ENCODE data around the gene DOK4. TPM values are rescaled to one million over a fixed set of nuclear protein-coding genes. Genes with fewer than 3 reads are reported as not detected.

Gene DOK4
- total RNA-seq, 3 donors from 2014 or later (not counting 1 experiment from before 2014, with no cell fraction given), result 0.75 to 2.5 (median 1.5) TPM

DNA sequence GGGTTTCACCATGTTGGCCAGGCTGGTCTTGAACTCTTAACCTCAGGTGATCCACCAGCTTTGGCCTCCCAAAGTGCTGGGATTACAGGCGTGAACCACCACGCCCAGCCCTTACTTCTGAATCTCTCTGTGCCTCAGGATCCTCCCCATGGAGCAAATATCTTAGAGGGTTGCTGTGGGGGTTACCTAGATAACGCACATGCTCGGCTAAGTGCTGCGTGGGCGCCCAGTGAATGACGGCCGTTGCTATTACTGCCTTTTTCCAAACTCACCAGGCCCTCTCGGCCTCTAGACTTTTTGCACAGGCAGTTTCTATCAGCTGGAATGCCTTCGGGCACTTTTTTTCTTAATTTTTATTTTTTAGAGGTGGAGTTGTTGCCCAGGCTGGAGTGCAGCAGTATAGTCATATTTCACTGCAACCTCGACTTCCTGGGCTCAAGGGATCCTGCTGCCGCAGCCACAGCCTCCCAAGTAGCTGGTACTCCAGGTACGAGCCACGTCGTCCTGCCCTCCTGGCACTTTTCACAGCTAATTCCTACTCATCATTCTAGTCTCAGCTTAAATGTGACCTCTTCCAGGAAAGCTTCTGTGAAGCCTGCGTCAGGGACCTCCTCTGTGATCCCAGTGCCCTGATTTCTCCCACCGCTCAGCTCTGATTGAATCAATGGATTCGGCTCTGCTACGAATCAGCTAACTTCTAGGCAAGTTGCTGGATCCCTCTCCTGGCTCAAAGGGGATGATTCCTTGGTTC lies 41.5 kb upstream of the DOK4 start:
- Histone ChIP-seq H3K27ac (ENCODE audit: low read length) (no peak overlapping the region), H3K9me3 (ENCODE audit: control insufficient read depth, insufficient read depth, low read length) (no peaks in the 10 kb centered on the region), H3K4me3 (ENCODE audit: low read length) (no peak overlapping the region), H3K4me1 (ENCODE audit: control insufficient read depth, insufficient read depth, low read length) (peaks cover 62% of the 10 kb centered on the region), H3K27me3 (ENCODE audit: control insufficient read depth, insufficient read depth, low read length) (no peaks in the 10 kb centered on the region), H3K36me3 (ENCODE audit: control insufficient read depth, insufficient read depth, low read length) (peaks cover 7% of the 10 kb centered on the region)
- DNase-seq (no peak), ATAC-seq (no peak)
- Mint-ChIP-seq H3K4me3 (no peak overlapping the region), H3K4me1 (peaks cover 42 to 43% of the 10 kb centered on the region in 2 donors), H3K27me3 (ENCODE audit: low read depth in 2 of 2) (no peaks in the 10 kb centered on the region), H3K9me3 (no peaks in the 10 kb centered on the region), H3K27ac (peak overlapping the region; percentile 60 to 68), H3K36me3 (no peaks in the 10 kb centered on the region)
- TF ChIP-seq, protein P1, sequence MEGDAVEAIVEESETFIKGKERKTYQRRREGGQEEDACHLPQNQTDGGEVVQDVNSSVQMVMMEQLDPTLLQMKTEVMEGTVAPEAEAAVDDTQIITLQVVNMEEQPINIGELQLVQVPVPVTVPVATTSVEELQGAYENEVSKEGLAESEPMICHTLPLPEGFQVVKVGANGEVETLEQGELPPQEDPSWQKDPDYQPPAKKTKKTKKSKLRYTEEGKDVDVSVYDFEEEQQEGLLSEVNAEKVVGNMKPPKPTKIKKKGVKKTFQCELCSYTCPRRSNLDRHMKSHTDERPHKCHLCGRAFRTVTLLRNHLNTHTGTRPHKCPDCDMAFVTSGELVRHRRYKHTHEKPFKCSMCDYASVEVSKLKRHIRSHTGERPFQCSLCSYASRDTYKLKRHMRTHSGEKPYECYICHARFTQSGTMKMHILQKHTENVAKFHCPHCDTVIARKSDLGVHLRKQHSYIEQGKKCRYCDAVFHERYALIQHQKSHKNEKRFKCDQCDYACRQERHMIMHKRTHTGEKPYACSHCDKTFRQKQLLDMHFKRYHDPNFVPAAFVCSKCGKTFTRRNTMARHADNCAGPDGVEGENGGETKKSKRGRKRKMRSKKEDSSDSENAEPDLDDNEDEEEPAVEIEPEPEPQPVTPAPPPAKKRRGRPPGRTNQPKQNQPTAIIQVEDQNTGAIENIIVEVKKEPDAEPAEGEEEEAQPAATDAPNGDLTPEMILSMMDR (IDR thresholded peaks at IDR 0.05), result no peak
- intact Hi-C loops (cut with micrococcal nuclease), result no loop called here
- WGBS (ENCODE audit: insufficient coverage), result 92% methylated on average over 19 of the region's 19 CpGs

GRCh38 chr16:57527027-57527426 lies 40.7 kb upstream of the DOK4 start:
- Mint-ChIP-seq H3K27me3 (ENCODE audit: low read depth in 2 of 2) (no peaks in the 10 kb centered on the region), H3K4me3 (no peak overlapping the region), H3K36me3 (no peaks in the 10 kb centered on the region), H3K27ac (peak overlapping the region; percentile 59 to 60), H3K9me3 (no peaks in the 10 kb centered on the region), H3K4me1 (peaks cover 37 to 39% of the 10 kb centered on the region in 2 donors)
- Histone ChIP-seq H3K9me3 (ENCODE audit: control insufficient read depth, insufficient read depth, low read length) (no peaks in the 10 kb centered on the region), H3K36me3 (ENCODE audit: control insufficient read depth, insufficient read depth, low read length) (peaks cover 7% of the 10 kb centered on the region), H3K4me1 (ENCODE audit: control insufficient read depth, insufficient read depth, low read length) (peaks cover 56% of the 10 kb centered on the region), H3K27ac (ENCODE audit: low read length) (no peak overlapping the region), H3K4me3 (ENCODE audit: low read length) (no peak overlapping the region), H3K27me3 (ENCODE audit: control insufficient read depth, insufficient read depth, low read length) (no peaks in the 10 kb centered on the region)
- intact Hi-C loops (cut with micrococcal nuclease), result no loop called here
- DNase-seq, result no peak
- WGBS (ENCODE audit: insufficient coverage), result 95% methylated on average over 4 of the region's 4 CpGs
- no peak for ATAC-seq
- TF ChIP-seq, protein P1 (IDR thresholded peaks at IDR 0.05), result no peak

GRCh38 chr16:57526498-57526897 lies 40.2 kb upstream of the DOK4 start:
- WGBS (ENCODE audit: insufficient coverage), result 90% methylated on average over 6 of the region's 6 CpGs
- intact Hi-C loops (cut with micrococcal nuclease), result no loop called here
- no peak for ATAC-seq
- Mint-ChIP-seq H3K4me3 (no peak overlapping the region), H3K27me3 (ENCODE audit: low read depth in 2 of 2) (no peaks in the 10 kb centered on the region), H3K9me3 (no peaks in the 10 kb centered on the region), H3K36me3 (no peaks in the 10 kb centered on the region), H3K27ac (peak overlapping the region; percentile 53 to 59), H3K4me1 (peaks cover 32 to 33% of the 10 kb centered on the region in 2 donors)
- H3K4me1 ChIP-seq (ENCODE audit: control insufficient read depth, insufficient read depth, low read length), result peaks cover 50% of the 10 kb centered on the region
- TF ChIP-seq, protein P1 (IDR thresholded peaks at IDR 0.05), result no peak
- peaks cover 7% of the 10 kb centered on the region for H3K36me3 ChIP-seq (ENCODE audit: control insufficient read depth, insufficient read depth, low read length)
- no peak overlapping the region for H3K4me3 ChIP-seq (ENCODE audit: low read length)
- H3K27me3 ChIP-seq (ENCODE audit: control insufficient read depth, insufficient read depth, low read length), result no peaks in the 10 kb centered on the region
- H3K27ac ChIP-seq (ENCODE audit: low read length), result no peak overlapping the region
- no peaks in the 10 kb centered on the region for H3K9me3 ChIP-seq (ENCODE audit: control insufficient read depth, insufficient read depth, low read length)
- DNase-seq, result no peak

GRCh38 chr16:57525761-57526160 lies 39.5 kb upstream of the DOK4 start:
- H3K9me3 ChIP-seq (ENCODE audit: control insufficient read depth, insufficient read depth, low read length), result no peaks in the 10 kb centered on the region
- WGBS (ENCODE audit: insufficient coverage), result 93% methylated on average over 18 of the region's 18 CpGs
- TF ChIP-seq, protein P1 (IDR thresholded peaks at IDR 0.05), result no peak
- Mint-ChIP-seq H3K4me1 (peaks cover 29 to 31% of the 10 kb centered on the region in 2 donors), H3K9me3 (no peaks in the 10 kb centered on the region), H3K4me3 (no peak overlapping the region), H3K27me3 (ENCODE audit: low read depth in 2 of 2) (no peaks in the 10 kb centered on the region), H3K36me3 (no peaks in the 10 kb centered on the region), H3K27ac (no peak overlapping the region)
- H3K4me1 ChIP-seq (ENCODE audit: control insufficient read depth, insufficient read depth, low read length), result peaks cover 43% of the 10 kb centered on the region
- H3K27ac ChIP-seq (ENCODE audit: low read length), result no peak overlapping the region
- intact Hi-C loops (cut with micrococcal nuclease), result no loop called here
- DNase-seq (no peak), ATAC-seq (no peak)
- no peaks in the 10 kb centered on the region for H3K27me3 ChIP-seq (ENCODE audit: control insufficient read depth, insufficient read depth, low read length)
- peaks cover 7% of the 10 kb centered on the region for H3K36me3 ChIP-seq (ENCODE audit: control insufficient read depth, insufficient read depth, low read length)
- H3K4me3 ChIP-seq (ENCODE audit: low read length), result no peak overlapping the region

Data from natural killer cell (primary cell).